ENCODE data around the gene ALG9. TPM values are rescaled to one million over a fixed set of nuclear protein-coding genes. Genes with fewer than 3 reads are reported as not detected.
"Not testable (repeated sequence)": the region's sequence is repeated elsewhere in the genome, so short reads cannot be mapped to it uniquely, and the experiment has no call there.

Gene ALG9
- polyA plus RNA-seq, 4 donors = 40.8 to 48.2 (median 45.5) TPM

GRCh38 chr11:111798279-111798678, 73.1 kb downstream of the ALG9 start:
- DNase-seq (ENCODE audit: low read depth in 4 of 4, low spot score in 3 of 4) = no peak

DNA sequence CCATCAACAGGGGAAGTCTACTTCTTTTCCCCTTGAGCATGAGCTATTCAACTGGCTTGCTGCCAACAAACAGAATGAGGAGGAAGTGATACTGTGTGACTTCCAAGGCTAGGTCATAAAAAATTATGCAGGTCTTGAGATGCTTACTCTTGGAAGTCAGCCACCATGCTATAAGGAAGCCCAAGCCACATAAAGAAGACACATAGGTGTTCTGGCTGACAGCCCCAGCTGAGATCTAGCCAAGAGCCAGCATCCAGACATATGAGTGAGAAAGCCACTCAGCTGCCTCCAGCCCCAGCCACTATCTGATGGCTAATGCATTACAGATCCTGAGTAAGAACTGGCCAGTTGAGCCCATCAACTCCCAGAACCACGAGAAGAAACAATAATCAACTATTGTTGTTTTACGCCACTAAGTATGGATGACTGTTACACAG, 74.2 kb downstream of the ALG9 start:
- no peak for DNase-seq (ENCODE audit: low read depth in 4 of 4, low spot score in 3 of 4)

- DNase-seq (ENCODE audit: low read depth in 4 of 4, low spot score in 3 of 4) = no peak
Observed at GRCh38 chr11:111796696-111797095, 74.7 kb downstream of the ALG9 start.

DNA sequence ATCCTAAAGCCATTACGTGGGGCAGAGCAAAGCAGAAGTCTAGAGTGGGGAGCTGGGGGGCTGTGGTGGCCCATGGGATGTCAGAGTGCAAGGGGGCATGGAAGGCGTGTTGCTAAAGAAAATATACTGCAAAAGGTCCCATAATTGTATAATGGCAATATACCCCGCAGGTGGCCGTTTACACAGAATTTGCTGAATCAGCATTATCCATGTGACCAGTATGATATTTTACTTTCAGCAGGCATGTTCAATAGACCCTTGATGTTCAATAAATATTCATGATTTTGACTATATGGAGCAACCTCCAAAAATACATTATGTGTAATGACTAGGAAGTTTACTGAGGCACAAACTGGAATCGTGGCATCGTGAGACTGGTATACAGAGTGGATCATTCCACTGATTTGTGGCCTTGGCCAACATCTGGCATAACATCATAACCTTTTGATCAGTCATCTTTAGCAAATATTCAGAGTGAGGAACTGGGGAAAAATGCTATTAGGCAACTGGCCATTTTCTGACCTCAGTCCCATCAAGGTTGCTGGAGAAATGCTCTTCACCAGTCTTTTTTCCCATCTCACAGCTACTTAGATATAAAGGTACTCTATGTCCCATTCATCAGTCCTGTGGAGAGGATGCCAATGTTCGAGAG, 75.9 kb downstream of the ALG9 start:
- DNase-seq (ENCODE audit: low read depth in 4 of 4, low spot score in 3 of 4) = no peak

GRCh38 chr11:111793863-111794262, 77.5 kb downstream of the ALG9 start:
- DNase-seq (ENCODE audit: low read depth in 4 of 4, low spot score in 3 of 4) = peak in 2 of 4 donors; percentile 18 to 21

- no peak for DNase-seq (ENCODE audit: low read depth in 4 of 4, low spot score in 3 of 4)
Observed at GRCh38 chr11:111792955-111793500, 78.4 kb downstream of the ALG9 start.

DNA sequence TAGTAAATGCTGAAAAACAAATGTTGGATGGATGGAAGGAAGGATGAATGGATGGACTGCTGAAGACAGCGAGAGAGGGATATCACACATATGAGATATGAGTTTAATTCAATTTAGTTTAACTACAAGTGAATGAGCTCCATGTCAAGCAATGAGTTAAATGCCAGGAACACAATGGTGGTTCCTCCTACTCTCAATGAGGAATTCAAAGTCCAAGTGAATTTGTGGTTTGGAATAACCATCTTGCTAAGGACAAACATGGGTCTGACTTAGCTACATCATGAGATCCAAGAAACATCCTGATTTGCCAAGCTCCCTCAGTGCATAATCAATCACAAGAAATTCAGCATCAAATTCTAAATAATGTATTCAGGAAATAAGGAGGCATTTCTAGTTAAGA, 79.1 kb downstream of the ALG9 start:
- no peak for DNase-seq (ENCODE audit: low read depth in 4 of 4, low spot score in 3 of 4)

- no peak for DNase-seq (ENCODE audit: low read depth in 4 of 4, low spot score in 3 of 4)
Observed at GRCh38 chr11:111788464-111788863, 82.9 kb downstream of the ALG9 start.

DNA sequence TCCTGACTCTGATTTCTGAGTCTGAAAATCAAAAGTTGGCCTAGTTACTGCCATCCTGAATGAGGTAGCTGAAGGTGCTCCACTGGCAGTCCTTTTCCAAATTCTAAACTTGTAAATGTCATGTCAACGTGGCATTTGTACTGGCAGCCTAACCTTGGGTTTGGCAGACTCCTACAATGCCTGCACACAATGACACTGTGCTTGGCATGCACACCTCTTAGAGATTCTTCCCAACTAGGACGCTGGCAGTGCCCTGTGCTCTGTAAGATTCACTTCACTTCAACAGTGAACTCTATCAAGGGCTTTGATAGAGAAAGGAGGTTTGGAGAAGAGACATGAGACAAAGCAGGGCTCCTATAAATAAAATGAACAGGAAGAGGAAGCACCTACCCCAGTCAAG, 83.3 kb downstream of the ALG9 start:
- no peak for DNase-seq (ENCODE audit: low read depth in 4 of 4, low spot score in 3 of 4)

DNA sequence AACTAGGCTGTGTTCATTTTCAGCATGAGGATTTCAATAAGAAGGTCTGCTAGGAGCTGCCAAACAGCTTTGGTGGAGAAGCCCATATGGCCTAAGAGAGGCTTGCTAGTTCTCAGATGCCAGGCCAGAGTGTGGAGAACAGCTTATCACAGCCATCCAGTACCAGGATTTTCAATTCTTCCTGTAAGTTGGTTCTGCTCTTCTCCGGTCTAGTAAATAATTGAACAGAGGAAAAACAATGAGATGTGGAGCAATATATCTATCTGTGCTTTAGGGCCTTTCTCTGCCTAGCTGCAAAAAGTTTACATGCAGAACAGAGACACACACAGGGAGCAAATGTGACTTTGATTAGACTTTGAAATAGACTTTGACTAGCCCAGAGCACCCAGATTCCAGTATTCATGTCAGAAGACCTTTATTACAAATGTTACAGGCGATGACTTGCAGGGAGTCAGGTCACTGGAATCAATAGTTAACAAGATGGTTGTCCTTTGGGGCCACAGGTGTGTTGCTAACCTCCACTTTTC, 85.4 kb downstream of the ALG9 start:
- DNase-seq (ENCODE audit: low read depth in 4 of 4, low spot score in 3 of 4) = no peak

GRCh38 chr11:111785076-111785475, 86.3 kb downstream of the ALG9 start:
- no peak for DNase-seq (ENCODE audit: low read depth in 4 of 4, low spot score in 3 of 4)

DNA sequence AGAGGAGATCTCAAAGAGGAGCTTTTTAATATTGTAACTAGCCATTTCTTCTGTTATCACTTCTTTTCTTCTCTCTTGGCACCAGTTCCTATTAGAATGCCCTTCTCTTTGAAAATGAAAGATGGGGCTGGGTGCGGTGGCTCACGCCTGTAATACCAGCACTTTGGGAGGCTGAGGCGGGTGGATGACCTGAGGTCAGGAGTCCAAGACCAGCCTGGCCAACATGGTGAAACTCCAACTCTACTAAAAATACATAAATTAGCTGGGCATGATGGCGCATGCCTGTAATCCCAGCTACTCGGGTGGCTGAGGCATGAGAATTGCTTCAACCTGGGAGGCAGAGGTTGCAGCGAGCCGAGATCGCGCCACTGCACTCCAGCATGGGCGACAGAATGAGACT, 87.1 kb downstream of the ALG9 start:
- DNase-seq (ENCODE audit: low read depth in 4 of 4, low spot score in 3 of 4) = not testable (repeated sequence)

DNA sequence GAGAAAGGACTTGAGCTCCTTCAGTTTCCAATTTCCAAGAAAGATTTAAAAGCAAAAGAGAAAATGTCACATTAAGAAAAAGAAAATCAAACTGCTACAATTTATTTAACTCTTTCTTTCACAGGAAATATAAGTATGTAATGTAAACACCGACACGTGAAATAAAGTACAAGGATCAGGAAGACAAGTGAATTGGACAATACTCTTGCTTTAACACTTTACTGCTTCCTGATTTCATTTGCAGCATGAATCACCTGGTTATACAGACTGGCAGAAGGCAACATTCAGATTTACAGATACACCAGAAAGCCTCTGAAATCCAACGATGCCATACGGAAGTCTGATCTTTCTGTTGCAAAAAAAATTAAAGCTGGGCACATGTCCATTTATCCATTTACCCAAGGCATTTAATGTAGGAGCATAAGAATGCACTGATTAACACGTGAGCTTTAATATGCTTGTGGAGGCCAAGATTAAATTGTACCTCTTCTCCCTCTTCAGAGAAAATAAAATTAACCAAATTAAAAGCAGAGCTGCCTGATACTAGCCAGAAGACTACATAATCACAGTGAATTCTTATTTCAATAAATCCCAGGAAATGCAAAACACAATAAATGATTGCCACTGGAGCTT, 89.2 kb downstream of the ALG9 start:
- no peak for DNase-seq (ENCODE audit: low read depth in 4 of 4, low spot score in 3 of 4)

DNA sequence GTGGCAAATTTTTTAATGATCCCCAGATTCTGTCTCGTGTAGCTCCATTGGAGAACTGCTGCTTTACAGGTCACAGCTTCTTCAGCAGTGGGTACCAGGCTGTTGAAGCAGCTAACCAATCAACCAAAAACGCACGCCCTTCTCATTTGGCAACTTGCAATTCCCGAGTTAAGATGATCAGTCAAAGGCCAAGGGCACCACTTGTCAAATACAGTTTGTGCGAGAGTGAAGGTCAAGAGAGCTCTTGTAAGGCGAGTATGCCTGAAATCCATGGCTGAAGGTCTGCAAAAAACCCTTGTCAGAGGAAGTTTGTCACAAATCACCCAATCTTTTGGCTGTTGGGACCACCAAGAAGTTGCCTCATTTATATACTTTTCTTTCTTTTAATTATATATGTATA, 92.3 kb downstream of the ALG9 start:
- DNase-seq (ENCODE audit: low read depth in 4 of 4, low spot score in 3 of 4) = no peak

- no peak for DNase-seq (ENCODE audit: low read depth in 4 of 4, low spot score in 3 of 4)
Observed at GRCh38 chr11:111778047-111778558, 93.3 kb downstream of the ALG9 start.

- peak in 1 of 4 donors; percentile 61 for DNase-seq (ENCODE audit: low read depth in 4 of 4, low spot score in 3 of 4)
Observed at GRCh38 chr11:111777094-111778046, 94.0 kb downstream of the ALG9 start.

DNA sequence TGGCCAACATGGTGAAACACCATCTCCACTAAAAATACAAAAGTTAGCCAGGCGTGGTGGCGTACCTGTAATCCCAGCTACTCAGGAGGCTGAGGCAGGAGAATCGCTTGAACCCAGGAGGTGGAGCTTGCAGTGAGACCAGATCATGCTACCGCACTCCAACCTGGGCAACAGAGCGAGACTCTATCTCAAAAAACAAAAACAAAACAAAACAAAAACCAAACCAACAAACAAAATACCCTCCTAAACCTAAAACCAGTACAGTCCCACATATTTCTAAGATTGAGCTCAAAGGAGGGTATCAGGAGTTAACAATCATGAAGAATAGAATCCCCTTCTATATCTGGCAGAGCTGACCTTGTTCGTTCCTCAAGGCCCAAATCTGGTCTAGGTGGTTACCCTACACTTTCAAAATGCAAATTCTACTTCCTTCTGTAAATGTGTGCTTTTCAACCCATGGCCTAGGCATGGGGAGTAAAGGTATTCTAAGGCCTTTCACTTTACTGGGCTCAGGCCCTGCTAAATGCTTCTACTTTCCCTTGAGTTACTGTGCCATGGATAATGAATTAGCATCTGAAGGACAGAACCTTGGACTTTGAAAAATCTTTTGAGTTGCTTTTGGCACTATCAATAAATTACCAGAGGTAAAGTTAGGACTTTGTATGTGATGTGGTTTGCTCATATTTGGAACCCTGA, 94.8 kb downstream of the ALG9 start:
- DNase-seq (ENCODE audit: low read depth in 4 of 4, low spot score in 3 of 4) = no peak

DNA sequence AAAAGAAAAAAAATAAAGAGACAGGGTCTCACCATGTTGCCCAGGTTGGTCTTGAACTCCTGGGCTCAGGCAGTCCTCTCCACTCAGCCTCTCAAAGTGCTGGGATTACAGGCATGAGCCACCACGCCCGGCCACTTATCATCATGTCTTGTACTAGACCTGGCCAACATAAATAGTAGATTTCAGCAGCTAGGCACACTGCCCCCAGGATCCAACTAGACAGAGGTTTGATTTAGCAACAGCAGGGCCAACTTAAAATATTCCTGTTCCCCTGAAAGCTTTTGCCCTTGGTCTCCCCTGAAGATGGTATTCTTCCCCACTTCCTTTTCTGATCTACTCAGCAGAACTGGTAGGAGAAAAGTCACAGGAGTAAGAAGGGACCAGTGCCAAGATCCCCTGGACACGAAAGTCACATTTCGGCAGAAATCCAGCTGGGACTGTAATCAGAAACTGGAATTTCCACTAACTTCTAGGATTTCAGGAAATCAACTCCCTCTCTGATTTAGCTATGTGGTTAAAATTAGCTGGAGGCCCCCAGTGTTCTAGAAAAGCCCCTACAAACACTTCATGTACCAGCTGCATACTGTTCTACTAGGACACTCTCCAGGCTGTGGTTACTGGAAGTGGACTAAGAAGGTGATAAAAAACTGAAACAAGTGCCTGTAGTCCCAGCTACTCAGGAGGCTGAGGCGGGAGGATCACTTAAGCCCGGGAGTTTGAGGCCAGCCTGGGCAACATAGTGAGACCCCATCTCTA, 96.2 kb downstream of the ALG9 start:
- DNase-seq (ENCODE audit: low read depth in 4 of 4, low spot score in 3 of 4) = no peak

- DNase-seq (ENCODE audit: low read depth in 4 of 4, low spot score in 3 of 4) = no peak
Observed at GRCh38 chr11:111772535-111772934, 98.8 kb downstream of the ALG9 start.

Data from left renal pelvis (tissue), 4 donors.